ENCODE data around the gene RBM18. TPM values are rescaled to one million over a fixed set of nuclear protein-coding genes. Genes with fewer than 3 reads are reported as not detected.

RBM18 gene
- total and polyA plus RNA-seq, 2 donors from 2014 or later, result 17.5 to 18.5 TPM

DNA sequence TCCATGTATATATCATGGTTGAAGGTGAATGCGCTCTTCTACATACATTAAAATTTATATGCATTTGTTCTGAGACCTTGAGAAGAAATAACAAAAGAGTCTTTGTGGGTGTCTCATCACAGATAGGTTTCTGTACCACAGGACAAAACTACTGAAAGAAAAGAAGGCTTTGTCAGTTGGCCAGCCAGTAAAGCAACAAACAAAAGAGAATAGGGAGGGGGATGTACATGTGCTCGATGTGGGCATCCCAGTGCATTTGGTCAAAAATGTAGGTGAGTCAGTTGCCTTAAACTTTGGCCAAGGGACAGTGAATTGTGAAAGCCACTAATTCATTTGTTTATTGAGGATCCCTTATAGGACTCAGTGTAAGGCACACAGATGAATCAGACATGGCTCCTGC lies 13.3 kb downstream of the RBM18 start:
- DNase-seq (no peak), FAIRE-seq (no peak)
- TF ChIP-seq, protein P1, sequence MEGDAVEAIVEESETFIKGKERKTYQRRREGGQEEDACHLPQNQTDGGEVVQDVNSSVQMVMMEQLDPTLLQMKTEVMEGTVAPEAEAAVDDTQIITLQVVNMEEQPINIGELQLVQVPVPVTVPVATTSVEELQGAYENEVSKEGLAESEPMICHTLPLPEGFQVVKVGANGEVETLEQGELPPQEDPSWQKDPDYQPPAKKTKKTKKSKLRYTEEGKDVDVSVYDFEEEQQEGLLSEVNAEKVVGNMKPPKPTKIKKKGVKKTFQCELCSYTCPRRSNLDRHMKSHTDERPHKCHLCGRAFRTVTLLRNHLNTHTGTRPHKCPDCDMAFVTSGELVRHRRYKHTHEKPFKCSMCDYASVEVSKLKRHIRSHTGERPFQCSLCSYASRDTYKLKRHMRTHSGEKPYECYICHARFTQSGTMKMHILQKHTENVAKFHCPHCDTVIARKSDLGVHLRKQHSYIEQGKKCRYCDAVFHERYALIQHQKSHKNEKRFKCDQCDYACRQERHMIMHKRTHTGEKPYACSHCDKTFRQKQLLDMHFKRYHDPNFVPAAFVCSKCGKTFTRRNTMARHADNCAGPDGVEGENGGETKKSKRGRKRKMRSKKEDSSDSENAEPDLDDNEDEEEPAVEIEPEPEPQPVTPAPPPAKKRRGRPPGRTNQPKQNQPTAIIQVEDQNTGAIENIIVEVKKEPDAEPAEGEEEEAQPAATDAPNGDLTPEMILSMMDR (IDR thresholded peaks at IDR 0.05; ENCODE audit: borderline replicate concordance, extremely low read depth, insufficient read depth), result no peak
- Histone ChIP-seq H3K9me3 (ENCODE audit: control insufficient read depth in 2 of 3, insufficient read depth in 1 of 3, low read length in 3 of 3) (no peaks in the 10 kb centered on the region), H3K27me3 (ENCODE audit: control insufficient read depth, insufficient read depth, low read length) (no peaks in the 10 kb centered on the region), H3K27ac (ENCODE audit: low read depth in 2 of 2, low read length in 2 of 2) (no peak overlapping the region), H3K36me3 (ENCODE audit: control insufficient read depth in 2 of 3, insufficient read depth in 3 of 3, low read length in 3 of 3) (peaks cover 9 to 33% (median 23%) of the 10 kb centered on the region in 3 donors), H3K9ac (ENCODE audit: low read length in 3 of 3) (no peak overlapping the region), H3K4me3 (ENCODE audit: low read length in 3 of 3) (no peak overlapping the region), H3K4me1 (ENCODE audit: control insufficient read depth in 2 of 3, insufficient read depth in 2 of 3, low read depth in 1 of 3, low read length in 3 of 3) (no peaks in the 10 kb centered on the region)
- intact Hi-C loops (cut with DNase I), result no loop called here

DNA sequence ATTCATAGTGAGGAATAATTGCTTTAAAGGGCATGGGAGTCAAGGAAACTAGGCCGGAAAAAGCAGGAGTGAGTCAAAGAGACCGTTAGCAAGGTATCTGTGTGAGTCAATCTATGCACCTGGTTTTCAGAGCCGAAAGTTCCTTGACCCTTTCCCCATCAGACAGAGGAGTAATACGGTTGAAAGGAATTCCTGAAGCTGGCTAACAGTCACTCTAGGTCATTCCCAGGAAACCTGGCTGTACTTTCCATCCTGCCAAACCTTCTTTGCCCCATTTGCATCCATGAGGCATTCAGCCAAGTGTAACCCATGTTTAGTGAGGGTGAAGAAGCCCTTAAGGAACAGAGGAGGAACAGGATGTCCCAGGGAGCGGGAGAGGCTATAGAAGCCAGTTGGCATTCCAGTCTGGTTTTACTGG lies 16.2 kb downstream of the RBM18 start:
- Histone ChIP-seq H3K4me1 (ENCODE audit: control insufficient read depth in 2 of 3, insufficient read depth in 2 of 3, low read depth in 1 of 3, low read length in 3 of 3) (no peaks in the 10 kb centered on the region), H3K4me3 (ENCODE audit: low read length in 3 of 3) (no peak overlapping the region), H3K9me3 (ENCODE audit: control insufficient read depth in 2 of 3, insufficient read depth in 1 of 3, low read length in 3 of 3) (no peaks in the 10 kb centered on the region), H3K9ac (ENCODE audit: low read length in 3 of 3) (no peak overlapping the region), H3K36me3 (ENCODE audit: control insufficient read depth in 2 of 3, insufficient read depth in 3 of 3, low read length in 3 of 3) (peaks cover 15 to 40% (median 38%) of the 10 kb centered on the region in 3 donors), H3K27me3 (ENCODE audit: control insufficient read depth, insufficient read depth, low read length) (no peaks in the 10 kb centered on the region), H3K27ac (ENCODE audit: low read depth in 2 of 2, low read length in 2 of 2) (no peak overlapping the region)
- no peak for DNase-seq
- FAIRE-seq, result no peak
- TF ChIP-seq, protein P1 (IDR thresholded peaks at IDR 0.05; ENCODE audit: borderline replicate concordance, extremely low read depth, insufficient read depth), result no peak
- intact Hi-C loops (cut with DNase I), result no loop called here

DNA sequence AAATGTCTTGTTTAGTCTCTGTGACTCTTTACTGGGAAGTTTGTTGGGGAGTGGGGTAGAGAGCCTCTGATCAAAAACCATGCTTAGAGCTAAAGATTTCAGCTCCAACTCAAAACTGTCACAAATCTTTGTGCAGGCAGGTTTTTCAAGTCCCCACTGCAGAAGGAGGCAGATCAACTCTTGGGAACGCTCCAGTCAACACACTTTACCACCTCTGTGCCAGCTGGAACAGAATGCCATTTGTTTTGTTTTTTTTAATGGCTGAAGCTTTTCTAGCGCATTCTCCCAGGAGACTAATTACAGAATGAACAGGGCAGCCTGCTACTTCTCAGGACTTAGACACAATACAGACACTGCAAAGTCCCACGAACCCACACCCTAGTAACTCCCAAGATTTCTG lies 18.0 kb downstream of the RBM18 start:
- Histone ChIP-seq H3K27me3 (ENCODE audit: control insufficient read depth, insufficient read depth, low read length) (no peaks in the 10 kb centered on the region), H3K4me3 (ENCODE audit: low read length in 3 of 3) (no peak overlapping the region), H3K27ac (ENCODE audit: low read depth in 2 of 2, low read length in 2 of 2) (no peak overlapping the region), H3K9ac (ENCODE audit: low read length in 3 of 3) (no peak overlapping the region), H3K9me3 (ENCODE audit: control insufficient read depth in 2 of 3, insufficient read depth in 1 of 3, low read length in 3 of 3) (no peaks in the 10 kb centered on the region), H3K4me1 (ENCODE audit: control insufficient read depth in 2 of 3, insufficient read depth in 2 of 3, low read depth in 1 of 3, low read length in 3 of 3) (no peaks in the 10 kb centered on the region), H3K36me3 (ENCODE audit: control insufficient read depth in 2 of 3, insufficient read depth in 3 of 3, low read length in 3 of 3) (peaks cover 18 to 50% (median 43%) of the 10 kb centered on the region in 3 donors)
- FAIRE-seq, result no peak
- no peak for DNase-seq
- intact Hi-C loops (cut with DNase I), result no loop called here
- TF ChIP-seq, protein P1 (IDR thresholded peaks at IDR 0.05; ENCODE audit: borderline replicate concordance, extremely low read depth, insufficient read depth), result no peak

- TF ChIP-seq, protein P1 (IDR thresholded peaks at IDR 0.05; ENCODE audit: borderline replicate concordance, extremely low read depth, insufficient read depth), result no peak
- FAIRE-seq, result no peak
Measured at GRCh38 chr9:122244349-122244748, 20.3 kb downstream of the RBM18 start.

More at GRCh38 chr9:122244349-122244748, 20.3 kb downstream of the RBM18 start:
- H3K9me3 ChIP-seq (ENCODE audit: control insufficient read depth in 2 of 3, insufficient read depth in 1 of 3, low read length in 3 of 3), result no peaks in the 10 kb centered on the region
- no peak overlapping the region for H3K4me3 ChIP-seq (ENCODE audit: low read length in 3 of 3)
- H3K9ac ChIP-seq (ENCODE audit: low read length in 3 of 3), result no peak overlapping the region
- no peak for DNase-seq
- H3K27ac ChIP-seq (ENCODE audit: low read depth in 2 of 2, low read length in 2 of 2), result no peak overlapping the region
- intact Hi-C loops (cut with DNase I), result no loop called here
- no peaks in the 10 kb centered on the region for H3K4me1 ChIP-seq (ENCODE audit: control insufficient read depth in 2 of 3, insufficient read depth in 2 of 3, low read depth in 1 of 3, low read length in 3 of 3)
- peaks cover 17 to 60% (median 46%) of the 10 kb centered on the region in 3 donors for H3K36me3 ChIP-seq (ENCODE audit: control insufficient read depth in 2 of 3, insufficient read depth in 3 of 3, low read length in 3 of 3)
- no peaks in the 10 kb centered on the region for H3K27me3 ChIP-seq (ENCODE audit: control insufficient read depth, insufficient read depth, low read length)

All from kidney (tissue), 14 donors.